GM12878 (cell line): Measurements from ENCODE around the gene TTC39B. TPM values are rescaled to one million over a fixed set of nuclear protein-coding genes. Genes with fewer than 3 reads are reported as not detected.

Experiments used
- ATAC-seq: fragments of 200-7000 bp; cut with Tn5 transposase; 3 replicates; pipeline ENCODE4 v1.9.1; 2020; ENCODE audit warnings: mild to moderate bottlenecking, moderate library complexity
- BruUV-seq: library from RNA; stranded (reverse); fragments of 400-500 nt; replicated peaks from 2 replicates; lab custom pipeline; 2021; lab: Mats Ljungman, UMichigan
- CTCF ChIA-PET: fragments of 300-600 bp; sonication (Branson Sonifier 250); formaldehyde crosslinking; extraction: SDS; loops from one replicate; lab custom pipeline; 2021; ENCODE audit warnings: inconsistent platforms; lab: Yijun Ruan, JAX
- POLR2A ChIA-PET: fragments of 350-600 bp; formaldehyde crosslinking; extraction: SDS; loops from one replicate; lab custom pipeline; 2021; ENCODE audit warnings: inconsistent platforms; lab: Charles Lee
- RAD21 ChIA-PET: fragments of 300-600 bp; sonication (Branson Sonifier 250); formaldehyde crosslinking; loops from one replicate; lab custom pipeline; 2023; ENCODE audit warnings: antibody characterized with exemption; ENCODE audit not compliant: unreplicated experiment; lab: Charles Lee
- SMC1A ChIA-PET: fragments of 300-600 bp; sonication (Branson Sonifier 250); formaldehyde crosslinking; loops from one replicate; lab custom pipeline; 2023; ENCODE audit not compliant: unreplicated experiment, uncharacterized antibody; lab: Charles Lee
- DNase-seq: peaks from one replicate; pipeline ENCODE4 v3.0.0-alpha.2; 2011; ENCODE audit warnings: low read depth, low spot score
- FAIRE-seq: peaks from 3 replicates; lab custom pipeline; 2011; peaks lifted over from hg19 to GRCh38; lab: Jason Lieb, UNC
- H2AFZ ChIP-seq: 2 replicates; pipeline ENCODE4 v1.6.0; 2011; ENCODE audit warnings: low read depth, low read length, control low read depth; ENCODE audit not compliant: control insufficient read depth
- H3K27ac ChIP-seq: 2 replicates; pipeline ENCODE4 v1.5.1; 2011; ENCODE audit warnings: control low read depth; ENCODE audit not compliant: control insufficient read depth, insufficient read depth
- H3K27me3 ChIP-seq, 2 experiments: replicated peaks in 1 of 2; 2 replicates each; pipeline versions ENCODE4 v1.6.0 to v1.6.1; 2011; ENCODE audit warnings: low read length in 1 of 2; ENCODE audit not compliant: control insufficient read depth in 2 of 2, insufficient read depth in 2 of 2
- H3K36me3 ChIP-seq, 2 experiments: 2 replicates each; pipeline ENCODE4 v1.5.1; 2011; ENCODE audit warnings: low read length in 1 of 2; ENCODE audit not compliant: control insufficient read depth in 2 of 2, insufficient read depth in 2 of 2
- H3K4me1 ChIP-seq: 2 replicates; pipeline ENCODE4 v1.6.1; 2011; ENCODE audit warnings: mild to moderate bottlenecking, low read length, moderate library complexity, mixed read lengths; ENCODE audit not compliant: control insufficient read depth, insufficient read depth
- H3K4me2 ChIP-seq: 2 replicates; pipeline ENCODE4 v1.6.0; 2011; ENCODE audit warnings: control low read depth; ENCODE audit not compliant: control insufficient read depth, insufficient read depth
- H3K4me3 ChIP-seq: fragments of 200-600 bp; sonication (generic); 2 replicates; pipeline ENCODE4 v1.5.1; 2016
- H3K79me2 ChIP-seq: 2 replicates; pipeline ENCODE4 v1.6.0; 2011; ENCODE audit warnings: low read length; ENCODE audit not compliant: control insufficient read depth, insufficient read depth
- H3K9ac ChIP-seq: 2 replicates; pipeline ENCODE4 v1.8.0; 2011; ENCODE audit warnings: low read length, control low read depth, mixed read lengths; ENCODE audit not compliant: control insufficient read depth, insufficient read depth
- H3K9me3 ChIP-seq: replicated peaks from 3 replicates; pipeline ENCODE4 v1.5.1; 2011; ENCODE audit warnings: mild to moderate bottlenecking, low read length; ENCODE audit not compliant: control insufficient read depth, insufficient read depth
- H4K20me1 ChIP-seq: 2 replicates; pipeline ENCODE4 v1.6.0; 2011; ENCODE audit not compliant: control insufficient read depth, insufficient read depth
- CBX5 ChIP-seq: sonication (generic); IDR thresholded peaks from 2 replicates; pipeline ENCODE4 v1.6.1; 2016; ENCODE audit warnings: low read depth, moderate library complexity, mild to moderate bottlenecking, inconsistent platforms
- CHD4 ChIP-seq: fragments of 200-600 bp; sonication (generic); IDR thresholded peaks from 2 replicates; pipeline ENCODE4 v1.6.1; 2016; ENCODE audit warnings: mild to moderate bottlenecking
- CREM ChIP-seq: IDR thresholded peaks from 2 replicates; pipeline ENCODE4 v1.6.1; 2014; ENCODE audit warnings: antibody characterized with exemption, low read depth
- EED ChIP-seq: sonication (generic); IDR thresholded peaks from 2 replicates; pipeline ENCODE4 v1.6.1; 2016; ENCODE audit warnings: antibody characterized with exemption, low read depth
- FOXK2 ChIP-seq: fragments of 450-650 bp; IDR thresholded peaks from 2 replicates; pipeline ENCODE4 v1.6.1; 2017; ENCODE audit warnings: mild to moderate bottlenecking, moderate library complexity
- GABPA ChIP-seq: IDR thresholded peaks from 2 replicates; pipeline ENCODE4 v1.6.1; 2014; ENCODE audit warnings: antibody characterized with exemption, low read depth, mild to moderate bottlenecking, inconsistent platforms
- GATAD2B ChIP-seq: fragments of 450-650 bp; conservative IDR thresholded peaks from 2 replicates; pipeline ENCODE4 v1.6.1; 2017; ENCODE audit warnings: low read depth, mild to moderate bottlenecking, moderate library complexity
- IRF4 ChIP-seq: IDR thresholded peaks from 2 replicates; pipeline ENCODE4 v1.6.1; 2011; ENCODE audit warnings: low read depth, low read length
- KAT2A ChIP-seq: conservative IDR thresholded peaks from 2 replicates; pipeline ENCODE4 v1.6.1; 2011; ENCODE audit warnings: low read depth, low read length; ENCODE audit not compliant: control insufficient read depth
- NFYB ChIP-seq: IDR thresholded peaks from 2 replicates; pipeline ENCODE4 v1.6.1; 2011; ENCODE audit warnings: low read depth, mild to moderate bottlenecking, low read length, improper control_type of control experiment, moderate library complexity; ENCODE audit not compliant: insufficient read depth
- POLR2AphosphoS5 ChIP-seq: IDR thresholded peaks from 2 replicates; pipeline ENCODE4 v1.6.1; 2011; ENCODE audit warnings: mild to moderate bottlenecking, low read length, inconsistent platforms
- RCOR1 ChIP-seq: conservative IDR thresholded peaks from 2 replicates; pipeline ENCODE4 v1.6.1; 2012; ENCODE audit warnings: low read depth, low read length, improper control_type of control experiment
- SIN3A ChIP-seq: IDR thresholded peaks from 2 replicates; pipeline ENCODE4 v1.6.1; 2012; ENCODE audit warnings: low read depth, low read length, improper control_type of control experiment
- SMARCA5 ChIP-seq: fragments of 450-650 bp; IDR thresholded peaks from 2 replicates; pipeline ENCODE4 v1.6.1; 2017; ENCODE audit warnings: mild to moderate bottlenecking
- TBL1XR1 ChIP-seq: IDR thresholded peaks from 2 replicates; pipeline ENCODE4 v1.6.1; 2012; ENCODE audit warnings: low read depth, low read length, improper control_type of control experiment
- ZNF274 ChIP-seq: IDR thresholded peaks from one replicate; pipeline ENCODE4 v1.8.0; 2011; ENCODE audit not compliant: insufficient read length, insufficient read depth
- ZNF687 ChIP-seq: fragments of 450-650 bp; IDR thresholded peaks from 2 replicates; pipeline ENCODE4 v1.6.1; 2017; ENCODE audit warnings: mild to moderate bottlenecking, moderate library complexity
- WGBS: methylation state at CpG from one replicate; pipeline ENCODE4 v1.1.6; 2016; ENCODE audit warnings: low lambda C conversion rate; ENCODE audit not compliant: insufficient replicate concordance, insufficient coverage; ENCODE audit errors: missing lambda C conversion rate; 5-methylcytosine and 5-hydroxymethylcytosine counted together
- in situ Hi-C: fragments of 300-500 bp; cut with MboI; formaldehyde crosslinking; loops from 9 replicates; pipeline ENCODE4 v1.14.3; 2018; ENCODE audit warnings: mixed read lengths
- intact Hi-C: fragments of 100-400 bp; cut with micrococcal nuclease; formaldehyde crosslinking; loops from one replicate; pipeline ENCODE4 v1.14.2; 2022; ENCODE audit not compliant: unreplicated experiment
- polyA plus RNA-seq, 11 experiments: library from polyadenylated mRNA; depleted of rRNA in 4 of 11; unstranded in 6 of 11; stranded (reverse) in 5 of 11; fragments of >200 nt; fragmentation: Nextera tagmentation in 4 of 11; fragmentation: Illumina TruSeq in 1 of 11; extraction: Ambion mirVana in 4 of 11; extraction: Trizol in 1 of 11; gene quantifications; 1 replicate in 1 of 11; 2 replicates in 10 of 11; pipeline versions ENCODE4 v1.2.1 to v1.2.3, GENCODE V29; 2011 to 2016; ENCODE audit warnings: inconsistent platforms in 2 of 11, missing spikeins in 2 of 11, low read depth in 1 of 11
- total RNA-seq, 4 experiments: library from RNA; depleted of rRNA in 3 of 4; stranded (reverse); fragments of >200 nt in 3 of 4; fragmentation: Illumina TruSeq in 1 of 4; extraction: Trizol in 1 of 4; gene quantifications; 2 replicates each; pipeline versions ENCODE4 v1.2.1 to v1.2.3, GENCODE V29; 2013 to 2021

TTC39B gene
- total and polyA plus RNA-seq, 10 of the 15 experiments (the other 5 are each of a cell fraction or from before 2014, with no cell fraction given) = 0.68 to 2.5 (median 1.5) TPM

- H3K36me3 ChIP-seq = no peaks in the 10 kb centered on the region
- ChIA-PET RAD21 (no interaction called here), SMC1A (no interaction called here), CTCF (no interaction called here), POLR2A (no interaction called here)
- DNase-seq = no peak
- no peaks in the 10 kb centered on the region for H3K4me1 ChIP-seq
- no peak for ATAC-seq
- no peaks in the 10 kb centered on the region for H3K27me3 ChIP-seq
- H3K4me2 ChIP-seq = no peak overlapping the region
- no peak for FAIRE-seq
- H3K9me3 ChIP-seq = no peaks in the 10 kb centered on the region
- no peak overlapping the region for H3K4me3 ChIP-seq
- H3K9ac ChIP-seq = no peak overlapping the region
- no TSS peak for BruUV-seq
- no peak overlapping the region for H2AFZ ChIP-seq
- intact Hi-C loops = no loop called here
- H3K27ac ChIP-seq = no peak overlapping the region
- TF ChIP-seq RCOR1 (no peak), POLR2AphosphoS5 (no peak), TBL1XR1 (no peak), CBX5 (no peak), GATAD2B (no peak), IRF4 (no peak), ZNF274 (no peak), SMARCA5 (no peak), FOXK2 (no peak), GABPA (no peak), EED (no peak), CHD4 (no peak)
- H3K79me2 ChIP-seq = no peaks in the 10 kb centered on the region
- WGBS = 23% methylated on average over 1 of the region's 1 CpG
- no peaks in the 10 kb centered on the region for H4K20me1 ChIP-seq
- in situ Hi-C loops = no loop called here
Observed at GRCh38 chr9:15160673-15161072, 146.3 kb downstream of the TTC39B start.

GRCh38 chr9:15158064-15158463 is 149.0 kb downstream of the TTC39B start:
- ChIA-PET POLR2A (no interaction called here), CTCF (no interaction called here)
- no TSS peak for BruUV-seq
- H4K20me1 ChIP-seq = no peaks in the 10 kb centered on the region
- ATAC-seq (no peak), FAIRE-seq (no peak)
- no peaks in the 10 kb centered on the region for H3K9me3 ChIP-seq
- in situ Hi-C loops = loop anchor here (5.0 kb wide), 1 partner anchor 49 kb away; no protein-coding TSS in a partner anchor
- H3K4me3 ChIP-seq = no peak overlapping the region
- no peaks in the 10 kb centered on the region for H3K4me1 ChIP-seq
- no peaks in the 10 kb centered on the region for H3K27me3 ChIP-seq
- TF ChIP-seq SIN3A (no peak), ZNF687 (no peak), CREM (no peak), NFYB (no peak), KAT2A (no peak)
- TF ChIP-seq, all 136 proteins: peak for 0
- RAD21 ChIA-PET = no interaction called here
- no peak overlapping the region for H3K9ac ChIP-seq
- no peaks in the 10 kb centered on the region for H3K36me3 ChIP-seq
- 47% methylated on average over 1 of the region's 1 CpG for WGBS
- no peak overlapping the region for H3K27ac ChIP-seq
- H3K79me2 ChIP-seq = no peaks in the 10 kb centered on the region
- no peak overlapping the region for H3K4me2 ChIP-seq
- intact Hi-C loops = no loop called here
- H2AFZ ChIP-seq = no peak overlapping the region
- SMC1A ChIA-PET = no interaction called here
- DNase-seq = no peak
